ENCODE data around the gene EPS8L1.
"Not testable (repeated sequence)": the region's sequence is repeated elsewhere in the genome, so short reads cannot be mapped to it uniquely, and the experiment has no call there.

Gene EPS8L1

DNA sequence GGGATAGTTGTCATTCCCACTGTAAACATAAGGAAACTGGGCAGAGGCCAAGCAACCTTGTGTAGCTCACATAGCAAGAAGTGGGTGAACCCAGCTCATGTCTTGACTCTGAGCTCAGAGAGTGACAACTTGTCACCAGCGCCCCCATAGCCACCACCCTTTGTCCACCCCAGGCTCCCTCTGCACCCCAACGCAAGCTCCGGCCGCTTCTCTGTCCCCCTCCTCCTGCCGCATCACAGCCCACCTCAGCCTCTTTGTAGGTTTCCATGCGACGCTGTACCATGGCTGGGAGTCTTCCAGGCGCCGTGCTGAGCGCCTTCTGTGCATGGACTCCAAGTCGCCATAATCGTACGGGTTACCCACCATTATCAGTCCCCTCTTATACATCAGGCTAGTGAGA lies 40.9 kb upstream of the EPS8L1 start:
- TF ChIP-seq, protein P1, sequence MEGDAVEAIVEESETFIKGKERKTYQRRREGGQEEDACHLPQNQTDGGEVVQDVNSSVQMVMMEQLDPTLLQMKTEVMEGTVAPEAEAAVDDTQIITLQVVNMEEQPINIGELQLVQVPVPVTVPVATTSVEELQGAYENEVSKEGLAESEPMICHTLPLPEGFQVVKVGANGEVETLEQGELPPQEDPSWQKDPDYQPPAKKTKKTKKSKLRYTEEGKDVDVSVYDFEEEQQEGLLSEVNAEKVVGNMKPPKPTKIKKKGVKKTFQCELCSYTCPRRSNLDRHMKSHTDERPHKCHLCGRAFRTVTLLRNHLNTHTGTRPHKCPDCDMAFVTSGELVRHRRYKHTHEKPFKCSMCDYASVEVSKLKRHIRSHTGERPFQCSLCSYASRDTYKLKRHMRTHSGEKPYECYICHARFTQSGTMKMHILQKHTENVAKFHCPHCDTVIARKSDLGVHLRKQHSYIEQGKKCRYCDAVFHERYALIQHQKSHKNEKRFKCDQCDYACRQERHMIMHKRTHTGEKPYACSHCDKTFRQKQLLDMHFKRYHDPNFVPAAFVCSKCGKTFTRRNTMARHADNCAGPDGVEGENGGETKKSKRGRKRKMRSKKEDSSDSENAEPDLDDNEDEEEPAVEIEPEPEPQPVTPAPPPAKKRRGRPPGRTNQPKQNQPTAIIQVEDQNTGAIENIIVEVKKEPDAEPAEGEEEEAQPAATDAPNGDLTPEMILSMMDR (IDR thresholded peaks at IDR 0.05; ENCODE audit: low read depth, low read length, missing control alignments): no peak
- no peak overlapping the region for H3K4me3 ChIP-seq (ENCODE audit: low read depth, low read length)
- DNase-seq (ENCODE audit: low read depth): no peak

DNA sequence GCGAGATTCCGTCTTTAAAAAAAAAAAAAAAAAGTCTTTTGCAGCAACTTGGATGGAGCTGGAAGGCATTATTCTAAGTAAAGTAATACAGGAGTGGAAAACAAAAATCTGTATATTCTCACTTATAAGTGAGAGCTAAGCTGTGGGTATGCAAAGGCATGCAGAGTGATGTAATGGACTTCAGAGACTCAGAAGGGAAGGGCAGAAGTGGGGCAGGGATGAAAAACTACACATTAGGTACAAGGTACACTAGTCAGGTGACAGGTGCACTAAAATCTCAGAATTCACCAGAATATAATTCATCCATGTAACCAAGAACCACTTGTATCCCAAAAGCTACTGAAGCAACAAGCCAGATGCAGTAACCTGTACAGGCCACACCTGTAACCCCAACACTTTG lies 39.6 kb upstream of the EPS8L1 start:
- no peak overlapping the region for H3K4me3 ChIP-seq (ENCODE audit: low read depth, low read length)
- DNase-seq (ENCODE audit: low read depth): no peak
- TF ChIP-seq, protein P1 (IDR thresholded peaks at IDR 0.05; ENCODE audit: low read depth, low read length, missing control alignments): no peak

DNA sequence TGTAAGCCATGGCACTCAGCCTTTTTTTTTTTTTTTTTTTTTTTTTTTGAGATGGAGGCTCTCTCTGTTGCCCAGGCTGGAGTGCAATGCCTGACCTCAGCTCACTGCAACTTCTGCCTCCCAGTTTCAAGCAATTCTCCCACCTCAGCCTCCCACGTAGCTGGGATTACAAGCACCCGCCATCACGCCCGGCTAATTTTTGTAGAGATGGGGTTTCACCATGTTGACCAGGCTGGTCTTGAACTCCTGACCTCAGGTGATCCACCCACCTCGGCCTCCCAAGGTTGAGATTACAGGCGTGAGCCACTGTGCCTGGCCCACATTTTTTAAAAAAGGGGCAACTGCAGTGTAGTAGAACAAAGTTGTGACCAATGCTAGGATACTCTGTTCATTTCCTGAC lies 38.1 kb upstream of the EPS8L1 start:
- not testable (repeated sequence) for DNase-seq (ENCODE audit: low read depth); H3K4me3 ChIP-seq (ENCODE audit: low read depth, low read length)

DNA sequence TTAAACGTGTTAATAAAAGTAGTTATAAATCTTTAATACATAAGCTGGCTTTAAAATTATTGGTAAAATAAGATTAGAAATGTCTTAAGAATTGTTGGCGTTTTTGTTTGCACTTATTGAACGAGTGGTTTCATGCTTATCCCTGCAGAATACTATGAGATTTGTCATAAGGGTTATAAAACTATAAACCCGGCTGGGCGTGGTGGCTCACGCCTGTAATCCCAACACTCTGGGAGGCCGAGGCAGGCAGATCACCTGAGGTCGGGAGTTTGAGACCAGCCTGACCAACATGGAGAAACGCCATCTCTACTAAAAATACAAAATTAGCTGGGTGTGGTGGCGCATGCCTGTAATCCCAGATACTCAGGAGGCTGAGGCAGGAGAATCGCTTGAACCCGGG lies 35.0 kb upstream of the EPS8L1 start:
- H3K4me3 ChIP-seq (ENCODE audit: low read depth, low read length); DNase-seq (ENCODE audit: low read depth): not testable (repeated sequence)

DNA sequence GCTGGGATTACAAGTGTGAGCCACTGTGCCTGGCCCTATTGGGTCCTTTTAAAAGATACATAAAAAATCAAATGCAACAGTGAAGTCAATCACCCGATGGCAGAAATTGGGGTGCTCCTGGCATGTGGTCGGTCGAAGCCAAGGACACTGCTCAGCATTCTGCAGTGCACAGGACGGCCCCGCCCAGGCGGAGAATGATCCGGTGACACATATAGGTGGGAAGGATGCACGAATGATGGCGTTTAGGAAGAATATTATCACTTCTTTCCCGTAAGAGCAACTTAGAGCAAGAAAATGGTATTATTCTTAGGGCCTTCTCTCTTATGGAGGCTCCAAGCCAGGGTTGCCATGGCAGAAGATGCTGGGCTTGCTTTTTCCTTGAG lies 34.4 kb upstream of the EPS8L1 start:
- no peak for DNase-seq (ENCODE audit: low read depth)
- TF ChIP-seq, protein P1 (IDR thresholded peaks at IDR 0.05; ENCODE audit: low read depth, low read length, missing control alignments): no peak
- H3K4me3 ChIP-seq (ENCODE audit: low read depth, low read length): no peak overlapping the region

DNA sequence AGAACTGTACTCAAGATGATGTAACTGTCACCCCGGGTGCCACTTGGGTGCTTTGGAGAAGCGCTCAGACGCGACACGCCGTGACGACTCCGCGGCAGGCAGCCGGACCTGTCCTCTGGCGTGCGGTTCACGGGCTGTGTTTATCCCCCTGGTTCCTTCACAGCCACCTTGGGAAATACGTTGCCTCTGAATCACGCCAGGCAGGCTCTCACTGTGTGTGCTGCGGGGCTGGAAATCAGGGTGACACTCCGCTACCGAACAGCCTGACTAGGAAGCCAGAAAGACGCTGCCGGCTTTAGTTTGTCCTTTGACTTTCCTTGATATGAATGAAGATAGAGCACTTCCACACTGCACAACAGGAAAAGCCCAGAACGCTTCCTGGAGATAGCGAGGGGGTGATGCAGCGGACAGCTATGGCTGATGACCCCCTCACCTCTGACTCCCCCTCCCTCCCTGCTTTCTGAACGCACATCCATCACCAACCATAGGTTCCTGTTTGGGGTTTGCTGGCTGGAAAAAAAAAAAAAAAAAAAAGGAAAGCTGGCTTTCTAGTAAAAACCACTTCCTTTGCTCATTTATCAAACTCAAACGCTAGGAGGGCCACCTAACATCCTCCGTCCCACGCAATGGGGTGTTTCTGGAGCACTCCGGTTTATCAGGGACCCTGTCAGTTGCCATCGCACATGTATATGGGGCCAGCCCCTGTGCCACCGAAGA lies 33.9 kb upstream of the EPS8L1 start:
- H3K4me3 ChIP-seq (ENCODE audit: low read depth, low read length): no peak overlapping the region
- TF ChIP-seq, protein P1 (IDR thresholded peaks at IDR 0.05; ENCODE audit: low read depth, low read length, missing control alignments): no peak
- no peak for DNase-seq (ENCODE audit: low read depth)

DNA sequence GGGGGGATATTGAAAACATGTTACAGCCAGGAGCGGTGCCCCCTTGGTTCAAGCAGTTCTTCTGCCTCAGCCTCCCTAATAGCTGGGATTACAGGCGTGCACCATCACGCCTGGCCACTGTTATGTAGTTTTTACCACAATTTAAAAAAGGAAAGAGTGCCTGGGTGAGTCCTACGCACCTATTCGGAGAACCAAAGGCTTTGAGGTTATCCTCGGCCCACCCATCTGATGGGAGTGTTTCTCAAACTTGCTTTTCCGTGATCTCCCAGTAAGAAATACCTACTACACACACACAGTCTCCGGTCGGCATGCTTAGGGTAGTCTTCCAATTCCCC lies 33.4 kb upstream of the EPS8L1 start:
- no peak overlapping the region for H3K4me3 ChIP-seq (ENCODE audit: low read depth, low read length)
- no peak for DNase-seq (ENCODE audit: low read depth)
- TF ChIP-seq, protein P1 (IDR thresholded peaks at IDR 0.05; ENCODE audit: low read depth, low read length, missing control alignments): no peak

DNA sequence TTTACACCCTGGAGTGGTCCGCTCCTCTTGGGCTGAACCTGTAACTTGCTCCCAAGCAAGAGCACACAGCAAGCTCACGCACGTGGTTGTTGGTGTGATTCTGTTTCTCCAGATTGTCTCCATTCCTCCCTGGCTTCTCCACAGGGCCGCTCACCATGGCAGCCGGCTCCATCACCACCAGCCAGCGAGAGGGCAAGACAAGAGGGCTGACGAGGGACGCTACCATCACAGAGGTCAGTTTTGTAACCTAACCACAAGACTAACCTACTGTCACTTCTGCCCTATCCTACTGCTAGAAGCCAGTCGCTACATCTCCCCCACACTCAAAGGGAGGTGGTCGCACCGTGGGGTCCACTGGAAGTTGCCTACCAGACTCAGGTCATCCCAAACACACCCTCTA lies 33.0 kb upstream of the EPS8L1 start:
- TF ChIP-seq, protein P1 (IDR thresholded peaks at IDR 0.05; ENCODE audit: low read depth, low read length, missing control alignments): no peak
- no peak overlapping the region for H3K4me3 ChIP-seq (ENCODE audit: low read depth, low read length)
- no peak for DNase-seq (ENCODE audit: low read depth)

Data from GM12864 (cell line).